ENCODE measurements around the gene SGSM1. TPM values are rescaled to one million over a fixed set of nuclear protein-coding genes. Genes with fewer than 3 reads are reported as not detected.

The SGSM1 gene
- total RNA-seq, 2 experiments from 2014 or later, result 0.13 TPM; not detected in 1

DNA sequence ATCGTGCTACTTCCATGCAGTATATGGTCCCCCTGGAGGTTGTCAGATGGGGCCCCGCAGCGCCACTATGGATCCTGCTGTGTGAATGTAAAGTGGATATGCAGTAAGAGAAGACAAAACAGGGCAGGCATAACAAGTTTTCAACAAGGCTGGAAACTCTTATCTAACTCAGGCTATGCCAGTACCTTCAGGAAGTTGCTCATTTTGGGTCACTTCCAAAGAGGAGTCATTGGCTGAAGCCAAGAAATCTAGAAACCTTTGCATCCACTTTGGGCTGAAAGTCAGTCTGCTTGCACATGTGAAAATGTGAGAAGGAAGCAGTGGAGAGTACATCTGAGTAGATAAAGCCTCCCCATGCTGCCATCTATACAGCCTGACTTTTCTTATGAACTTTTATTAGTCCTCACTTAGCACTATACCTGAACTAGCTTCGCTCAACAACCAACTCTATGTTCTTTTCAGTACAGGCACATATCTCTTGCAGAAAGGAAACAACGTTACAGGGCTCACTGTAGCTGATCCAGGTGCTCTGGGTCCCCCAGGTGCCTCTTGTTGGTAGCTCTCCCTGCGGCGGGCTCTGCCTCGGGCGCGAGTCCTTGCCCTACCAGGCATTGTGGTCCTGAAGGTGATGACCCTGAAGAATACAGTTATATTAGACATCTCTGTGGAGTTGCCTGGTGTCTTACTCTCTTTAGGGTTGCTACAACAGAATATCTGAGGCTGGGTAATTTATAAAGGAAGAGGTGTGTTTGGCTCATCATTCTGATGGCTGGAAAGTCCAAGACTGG is 43.9 kb upstream of the SGSM1 start:
- ATAC-seq (no peak), DNase-seq (no peak)
- POLR2A ChIA-PET, result no interaction called here
- no peaks in the 10 kb centered on the region for H3K4me1 Mint-ChIP-seq (ENCODE audit: low read depth)
- TF ChIP-seq, protein P1, sequence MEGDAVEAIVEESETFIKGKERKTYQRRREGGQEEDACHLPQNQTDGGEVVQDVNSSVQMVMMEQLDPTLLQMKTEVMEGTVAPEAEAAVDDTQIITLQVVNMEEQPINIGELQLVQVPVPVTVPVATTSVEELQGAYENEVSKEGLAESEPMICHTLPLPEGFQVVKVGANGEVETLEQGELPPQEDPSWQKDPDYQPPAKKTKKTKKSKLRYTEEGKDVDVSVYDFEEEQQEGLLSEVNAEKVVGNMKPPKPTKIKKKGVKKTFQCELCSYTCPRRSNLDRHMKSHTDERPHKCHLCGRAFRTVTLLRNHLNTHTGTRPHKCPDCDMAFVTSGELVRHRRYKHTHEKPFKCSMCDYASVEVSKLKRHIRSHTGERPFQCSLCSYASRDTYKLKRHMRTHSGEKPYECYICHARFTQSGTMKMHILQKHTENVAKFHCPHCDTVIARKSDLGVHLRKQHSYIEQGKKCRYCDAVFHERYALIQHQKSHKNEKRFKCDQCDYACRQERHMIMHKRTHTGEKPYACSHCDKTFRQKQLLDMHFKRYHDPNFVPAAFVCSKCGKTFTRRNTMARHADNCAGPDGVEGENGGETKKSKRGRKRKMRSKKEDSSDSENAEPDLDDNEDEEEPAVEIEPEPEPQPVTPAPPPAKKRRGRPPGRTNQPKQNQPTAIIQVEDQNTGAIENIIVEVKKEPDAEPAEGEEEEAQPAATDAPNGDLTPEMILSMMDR (IDR thresholded peaks at IDR 0.05), result no peak
- H3K4me3 Mint-ChIP-seq, result no peak overlapping the region
- no peaks in the 10 kb centered on the region for H3K9me3 Mint-ChIP-seq
- H3K36me3 Mint-ChIP-seq (ENCODE audit: low read depth), result no peaks in the 10 kb centered on the region
- intact Hi-C loops (cut with micrococcal nuclease), result no loop called here
- H3K27me3 Mint-ChIP-seq, result peaks cover 1% of the 10 kb centered on the region
- CTCF ChIA-PET, result no interaction called here
- no peak overlapping the region for H3K27ac Mint-ChIP-seq

DNA sequence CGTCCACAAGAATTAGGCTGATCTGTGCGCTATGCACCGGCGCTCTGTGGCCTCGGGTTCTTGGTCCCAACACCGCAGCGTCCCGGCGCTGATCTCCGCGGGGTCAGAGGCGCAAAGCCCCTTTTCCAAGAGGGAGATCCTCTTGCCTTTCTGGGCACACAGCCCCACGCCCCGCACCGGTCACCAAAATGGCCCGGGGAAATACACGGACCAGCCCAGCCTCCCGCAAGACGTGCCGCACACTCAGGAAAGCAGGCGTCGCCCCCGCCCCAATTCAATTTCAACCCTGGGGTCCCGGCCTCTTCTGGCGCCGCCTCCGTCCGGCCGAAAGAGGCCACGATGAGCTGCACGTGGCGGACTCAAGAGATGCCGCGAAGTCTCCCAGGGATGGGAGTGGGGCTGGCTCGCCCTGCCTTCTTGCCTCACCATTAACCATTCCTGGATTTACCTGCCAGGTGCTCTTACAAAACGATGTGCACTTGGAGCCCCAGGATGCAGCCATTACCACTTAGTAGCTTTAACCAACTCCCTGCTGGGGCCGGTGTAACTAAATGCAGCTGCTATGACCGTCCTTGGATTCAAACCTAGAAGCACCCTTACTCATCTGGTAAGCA is 42.0 kb upstream of the SGSM1 start:
- intact Hi-C loops (cut with micrococcal nuclease), result no loop called here
- Mint-ChIP-seq H3K9me3 (no peaks in the 10 kb centered on the region), H3K4me3 (no peak overlapping the region), H3K27me3 (peaks cover 1% of the 10 kb centered on the region), H3K27ac (no peak overlapping the region), H3K36me3 (ENCODE audit: low read depth) (no peaks in the 10 kb centered on the region), H3K4me1 (ENCODE audit: low read depth) (no peaks in the 10 kb centered on the region)
- TF ChIP-seq, protein P1 (IDR thresholded peaks at IDR 0.05), result no peak
- ATAC-seq, result no peak
- POLR2A ChIA-PET, result no interaction called here
- no peak for DNase-seq
- CTCF ChIA-PET, result no interaction called here

DNA sequence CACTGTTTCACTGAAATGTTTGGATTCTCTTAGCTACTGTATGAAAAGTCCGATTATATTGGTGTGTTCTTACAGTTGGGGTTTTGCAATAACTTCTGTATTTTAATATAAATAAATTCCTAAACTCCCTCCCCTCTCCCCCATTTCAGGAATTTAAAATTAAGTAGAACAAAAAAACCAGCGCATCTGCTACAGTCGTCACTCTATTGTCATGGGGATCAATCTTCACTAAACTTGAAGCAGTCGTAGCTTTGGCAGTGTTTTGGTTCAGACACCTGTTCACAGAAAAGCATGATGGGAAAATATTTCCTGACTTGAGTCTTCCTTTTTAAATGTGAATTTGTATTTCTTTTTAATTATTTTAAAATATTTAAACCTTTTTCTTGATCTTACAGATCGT is 40.8 kb upstream of the SGSM1 start:
- TF ChIP-seq, protein P1 (IDR thresholded peaks at IDR 0.05), result no peak
- intact Hi-C loops (cut with micrococcal nuclease), result no loop called here
- Mint-ChIP-seq H3K36me3 (ENCODE audit: low read depth) (no peaks in the 10 kb centered on the region), H3K4me1 (ENCODE audit: low read depth) (no peaks in the 10 kb centered on the region), H3K4me3 (no peak overlapping the region), H3K9me3 (no peaks in the 10 kb centered on the region), H3K27me3 (peaks cover 3% of the 10 kb centered on the region), H3K27ac (no peak overlapping the region)
- POLR2A ChIA-PET, result no interaction called here
- ATAC-seq (no peak), DNase-seq (no peak)
- CTCF ChIA-PET, result no interaction called here

DNA sequence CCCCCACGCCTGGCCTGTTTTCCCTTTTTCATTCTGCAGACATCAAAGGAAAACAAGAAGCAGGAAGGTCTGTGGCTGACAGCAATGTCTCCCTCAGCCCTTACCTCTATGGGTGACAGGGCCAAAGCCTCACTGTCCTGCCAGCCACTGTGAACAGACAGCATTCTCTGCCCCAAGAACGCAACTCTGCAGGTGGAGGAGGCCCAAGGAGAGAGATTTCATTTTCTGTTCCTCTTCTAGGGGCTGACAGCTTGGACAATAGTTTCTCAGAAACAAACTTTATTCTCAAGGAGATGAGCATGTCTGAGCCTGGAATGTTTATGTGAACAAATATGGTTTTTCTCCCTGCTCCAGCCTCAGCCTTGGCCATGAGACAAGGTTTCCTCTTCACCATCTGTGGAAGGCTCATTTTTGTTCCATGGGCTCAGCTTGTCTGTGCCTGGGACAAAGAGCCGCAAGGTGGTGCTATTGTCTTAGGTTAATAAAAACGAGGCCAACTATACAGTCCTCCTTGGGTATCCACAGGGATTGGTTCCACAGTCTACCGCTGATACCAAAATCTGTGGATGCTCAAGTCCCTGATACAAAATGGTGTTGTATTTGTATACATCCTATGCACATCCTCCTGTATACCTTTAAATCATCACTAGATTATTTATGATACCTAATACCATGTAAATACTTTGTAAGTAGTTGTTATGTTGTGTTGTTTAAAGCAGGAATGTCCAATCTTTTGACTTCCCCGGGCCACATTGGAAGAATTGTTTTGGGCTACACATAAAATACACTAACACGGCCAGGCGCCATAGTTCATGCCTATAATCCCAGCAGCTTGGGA is 37.3 kb upstream of the SGSM1 start:
- Mint-ChIP-seq H3K9me3 (no peaks in the 10 kb centered on the region), H3K4me3 (no peak overlapping the region), H3K4me1 (ENCODE audit: low read depth) (no peaks in the 10 kb centered on the region), H3K36me3 (ENCODE audit: low read depth) (no peaks in the 10 kb centered on the region), H3K27ac (no peak overlapping the region), H3K27me3 (peaks cover 5% of the 10 kb centered on the region)
- intact Hi-C loops (cut with micrococcal nuclease), result no loop called here
- DNase-seq (peak; percentile 67), ATAC-seq (peak; percentile 56)
- TF ChIP-seq, protein P1 (IDR thresholded peaks at IDR 0.05), result peak; percentile 47
- ChIA-PET CTCF (interaction anchor here (0.7 to 3.2 kb wide), 11 partner anchors 8 to 282 kb away, joined by 3 to 40 read pairs (median 4); no protein-coding TSS in a partner anchor), POLR2A (no interaction called here)

Data from activated CD8-positive, alpha-beta T cell treated with anti-CD3 and anti-CD28 coated beads for 36 hours (primary cell).